IPS DF 6.9 (cell line): ENCODE data around the gene USH2A.

Experiments used
- DNase-seq: peaks from one replicate; pipeline ENCODE4 v3.0.0-alpha.2; 2013; ENCODE audit warnings: low read depth, low spot score
- H3K27ac ChIP-seq: one replicate; pipeline ENCODE4 v1.5.1; 2013; ENCODE audit warnings: low read length, control low read depth
- H3K27me3 ChIP-seq: 2 replicates; pipeline ENCODE4 v1.6.1; 2013; ENCODE audit warnings: mild to moderate bottlenecking, low read length; ENCODE audit not compliant: control insufficient read depth, insufficient read depth
- H3K36me3 ChIP-seq: 2 replicates; pipeline ENCODE4 v1.6.1; 2013; ENCODE audit warnings: low read length; ENCODE audit not compliant: control insufficient read depth, insufficient read depth
- H3K4me1 ChIP-seq: 2 replicates; pipeline ENCODE4 v1.6.1; 2013; ENCODE audit warnings: low read length; ENCODE audit not compliant: control insufficient read depth, insufficient read depth
- H3K4me3 ChIP-seq: 2 replicates; pipeline ENCODE4 v1.5.1; 2013; ENCODE audit warnings: mild to moderate bottlenecking, low read length
- H3K9me3 ChIP-seq: 2 replicates; pipeline ENCODE4 v1.6.1; 2013; ENCODE audit warnings: low read length, inconsistent platforms; ENCODE audit not compliant: control insufficient read depth, insufficient read depth
- WGBS: extraction: QIAGEN DNeasy Blood & Tissue Kit; methylation state at CpG from one replicate; pipeline ENCODE4 v1.1.7; 2013; ENCODE audit warnings: mixed read lengths, missing lambda C conversion rate; ENCODE audit not compliant: insufficient read length, insufficient coverage; 5-methylcytosine and 5-hydroxymethylcytosine counted together

Gene USH2A

GRCh38 chr1:215987092-215987875, 436.0 kb downstream of the USH2A start:
- Histone ChIP-seq H3K27ac (no peak overlapping the region), H3K4me3 (no peak overlapping the region), H3K4me1 (no peaks in the 10 kb centered on the region), H3K36me3 (no peaks in the 10 kb centered on the region), H3K27me3 (no peaks in the 10 kb centered on the region), H3K9me3 (no peaks in the 10 kb centered on the region)
- DNase-seq, result no peak
- WGBS, result no CpG with 5 or more reads among the region's 7 CpGs

GRCh38 chr1:215986401-215986800, 436.8 kb downstream of the USH2A start:
- WGBS, result no CpG with 5 or more reads among the region's 1 CpG
- H3K4me3 ChIP-seq, result no peak overlapping the region
- H3K36me3 ChIP-seq, result no peaks in the 10 kb centered on the region
- H3K27ac ChIP-seq, result no peak overlapping the region
- H3K4me1 ChIP-seq, result no peaks in the 10 kb centered on the region
- H3K27me3 ChIP-seq, result no peaks in the 10 kb centered on the region
- no peaks in the 10 kb centered on the region for H3K9me3 ChIP-seq
- no peak for DNase-seq

GRCh38 chr1:215983680-215984079, 439.6 kb downstream of the USH2A start:
- Histone ChIP-seq H3K9me3 (no peaks in the 10 kb centered on the region), H3K4me3 (no peak overlapping the region), H3K27me3 (no peaks in the 10 kb centered on the region), H3K27ac (no peak overlapping the region), H3K36me3 (no peaks in the 10 kb centered on the region), H3K4me1 (no peaks in the 10 kb centered on the region)
- DNase-seq, result no peak
- no CpG with 5 or more reads among the region's 2 CpGs for WGBS

GRCh38 chr1:215971793-215972441, 451.3 kb downstream of the USH2A start:
- Histone ChIP-seq H3K36me3 (no peaks in the 10 kb centered on the region), H3K27ac (no peak overlapping the region), H3K4me1 (no peaks in the 10 kb centered on the region), H3K9me3 (no peaks in the 10 kb centered on the region), H3K27me3 (no peaks in the 10 kb centered on the region), H3K4me3 (no peak overlapping the region)
- no CpG with 5 or more reads among the region's 10 CpGs for WGBS
- DNase-seq, result no peak

GRCh38 chr1:215970406-215970805, 452.8 kb downstream of the USH2A start:
- no peaks in the 10 kb centered on the region for H3K9me3 ChIP-seq
- H3K36me3 ChIP-seq, result no peaks in the 10 kb centered on the region
- no CpG with 5 or more reads among the region's 6 CpGs for WGBS
- H3K4me1 ChIP-seq, result no peaks in the 10 kb centered on the region
- H3K27me3 ChIP-seq, result no peaks in the 10 kb centered on the region
- H3K27ac ChIP-seq, result no peak overlapping the region
- H3K4me3 ChIP-seq, result no peak overlapping the region
- no peak for DNase-seq

- Histone ChIP-seq H3K4me3 (no peak overlapping the region), H3K27ac (no peak overlapping the region), H3K9me3 (no peaks in the 10 kb centered on the region), H3K4me1 (no peaks in the 10 kb centered on the region), H3K36me3 (no peaks in the 10 kb centered on the region), H3K27me3 (no peaks in the 10 kb centered on the region)
- no peak for DNase-seq
- no CpG with 5 or more reads among the region's 9 CpGs for WGBS
Measured at GRCh38 chr1:215963621-215964020, 459.6 kb downstream of the USH2A start.

GRCh38 chr1:215963040-215963439, 460.2 kb downstream of the USH2A start:
- no peak for DNase-seq
- no CpG with 5 or more reads among the region's 1 CpG for whole genome bisulfite sequencing
- Histone ChIP-seq H3K9me3 (no peaks in the 10 kb centered on the region), H3K27ac (no peak overlapping the region), H3K4me1 (no peaks in the 10 kb centered on the region), H3K4me3 (no peak overlapping the region), H3K36me3 (no peaks in the 10 kb centered on the region), H3K27me3 (no peaks in the 10 kb centered on the region)

- no CpG with 5 or more reads among the region's 1 CpG for WGBS
- Histone ChIP-seq H3K27me3 (no peaks in the 10 kb centered on the region), H3K9me3 (no peaks in the 10 kb centered on the region), H3K27ac (no peak overlapping the region), H3K4me1 (no peaks in the 10 kb centered on the region), H3K36me3 (no peaks in the 10 kb centered on the region), H3K4me3 (no peak overlapping the region)
- DNase-seq, result no peak
Measured at GRCh38 chr1:215958841-215959240, 464.4 kb downstream of the USH2A start.

GRCh38 chr1:215957663-215958062, 465.6 kb downstream of the USH2A start:
- no CpG with 5 or more reads among the region's 7 CpGs for WGBS
- H3K9me3 ChIP-seq, result no peaks in the 10 kb centered on the region
- no peaks in the 10 kb centered on the region for H3K4me1 ChIP-seq
- no peaks in the 10 kb centered on the region for H3K36me3 ChIP-seq
- DNase-seq, result no peak
- no peak overlapping the region for H3K4me3 ChIP-seq
- no peak overlapping the region for H3K27ac ChIP-seq
- no peaks in the 10 kb centered on the region for H3K27me3 ChIP-seq

- Histone ChIP-seq H3K36me3 (no peaks in the 10 kb centered on the region), H3K4me3 (no peak overlapping the region), H3K9me3 (no peaks in the 10 kb centered on the region), H3K27me3 (no peaks in the 10 kb centered on the region), H3K27ac (no peak overlapping the region), H3K4me1 (no peaks in the 10 kb centered on the region)
- DNase-seq, result no peak
- no CpG with 5 or more reads among the region's 3 CpGs for WGBS
Measured at GRCh38 chr1:215932558-215932957, 490.7 kb downstream of the USH2A start.

- DNase-seq, result no peak
- WGBS, result no CpG with 5 or more reads among the region's 12 CpGs
- Histone ChIP-seq H3K4me1 (no peaks in the 10 kb centered on the region), H3K27ac (no peak overlapping the region), H3K9me3 (no peaks in the 10 kb centered on the region), H3K27me3 (no peaks in the 10 kb centered on the region), H3K36me3 (no peaks in the 10 kb centered on the region), H3K4me3 (no peak overlapping the region)
Measured at GRCh38 chr1:215926670-215927069, 496.6 kb downstream of the USH2A start.
